ENCODE results near the gene PCARE.
"Not testable (repeated sequence)": the region's sequence is repeated elsewhere in the genome, so short reads cannot be mapped to it uniquely, and the experiment has no call there.

The PCARE gene

GRCh38 chr2:29074411-29074810 lies at the start of gene PCARE:
Gene PCARE, minus strand, starts transcription at chr2:29074523. Its CDS starts 262 bp downstream, at chr2:29074261.
- DNase-seq (ENCODE audit: low read depth in 2 of 2) = no peak

GRCh38 chr2:29123617-29124349 lies 49.5 kb upstream of the PCARE start:
- DNase-seq (ENCODE audit: low read depth in 2 of 2) = no peak

GRCh38 chr2:29120846-29121245 lies 46.5 kb upstream of the PCARE start:
- no peak for DNase-seq (ENCODE audit: low read depth in 2 of 2)

- no peak for DNase-seq (ENCODE audit: low read depth in 2 of 2)
Measured at GRCh38 chr2:29119211-29119610, 44.9 kb upstream of the PCARE start.

- no peak for DNase-seq (ENCODE audit: low read depth in 2 of 2)
Measured at GRCh38 chr2:29117636-29118303, 43.4 kb upstream of the PCARE start.

- peak; percentile 21 to 45 for DNase-seq (ENCODE audit: low read depth in 2 of 2)
Measured at GRCh38 chr2:29115797-29116781, 41.8 kb upstream of the PCARE start.

- peak; percentile 67 to 81 for DNase-seq (ENCODE audit: low read depth in 2 of 2)
Measured at GRCh38 chr2:29114946-29115609, 40.8 kb upstream of the PCARE start, which contains the start of gene CLIP4. Gene CLIP4, plus strand, starts transcription at chr2:29115415. Its CDS starts 5,974 bp downstream, at chr2:29121389.

GRCh38 chr2:29114586-29114945 lies 40.2 kb upstream of the PCARE start:
- DNase-seq (ENCODE audit: low read depth in 2 of 2) = no peak

GRCh38 chr2:29113891-29114321 lies 39.6 kb upstream of the PCARE start:
- DNase-seq (ENCODE audit: low read depth in 2 of 2) = no peak

GRCh38 chr2:29113027-29113686 lies 38.8 kb upstream of the PCARE start:
- no peak for DNase-seq (ENCODE audit: low read depth in 2 of 2)

GRCh38 chr2:29112379-29112778 lies 38.1 kb upstream of the PCARE start:
- DNase-seq (ENCODE audit: low read depth in 2 of 2) = no peak

- DNase-seq (ENCODE audit: low read depth in 2 of 2) = no peak
Measured at GRCh38 chr2:29110916-29111535, 36.7 kb upstream of the PCARE start.

- DNase-seq (ENCODE audit: low read depth in 2 of 2) = no peak
Measured at GRCh38 chr2:29109246-29109645, 34.9 kb upstream of the PCARE start.

- DNase-seq (ENCODE audit: low read depth in 2 of 2) = no peak
Measured at GRCh38 chr2:29108225-29108624, 33.9 kb upstream of the PCARE start.

- DNase-seq (ENCODE audit: low read depth in 2 of 2) = not testable (repeated sequence)
Measured at GRCh38 chr2:29107547-29107946, 33.2 kb upstream of the PCARE start.

GRCh38 chr2:29106980-29107388 lies 32.7 kb upstream of the PCARE start:
- no peak for DNase-seq (ENCODE audit: low read depth in 2 of 2)

- no peak for DNase-seq (ENCODE audit: low read depth in 2 of 2)
Measured at GRCh38 chr2:29106256-29106655, 31.9 kb upstream of the PCARE start.

GRCh38 chr2:29105375-29105774 lies 31.1 kb upstream of the PCARE start:
- DNase-seq (ENCODE audit: low read depth in 2 of 2) = no peak

GRCh38 chr2:29104688-29105087 lies 30.4 kb upstream of the PCARE start:
- DNase-seq (ENCODE audit: low read depth in 2 of 2) = no peak

- DNase-seq (ENCODE audit: low read depth in 2 of 2) = no peak
Measured at GRCh38 chr2:29100564-29100963, 26.2 kb upstream of the PCARE start.
